OCI-LY1 (cell line): ENCODE data around the gene CFAP20DC.

ENCODE experiments used
- CTCF ChIP-seq: fragments of 200-600 bp; sonication (generic), shearing (Covaris generic); IDR thresholded peaks from 2 replicates; pipeline ENCODE4 v1.5.1; 2017; ENCODE audit warnings: mild to moderate bottlenecking, antibody characterized with exemption, low read length, moderate library complexity, mixed read lengths
- EZH2 ChIP-seq: fragments of 200-600 bp; sonication (generic), shearing (Covaris generic); IDR thresholded peaks from 2 replicates; pipeline ENCODE4 v1.8.0; 2017; ENCODE audit warnings: borderline replicate concordance, mixed run types, mild to moderate bottlenecking, antibody characterized with exemption, low read length, moderate library complexity, mixed read lengths

GRCh38 chr3:58800940-58801339 lies 248.9 kb downstream of the CFAP20DC start:
- TF ChIP-seq CTCF (no peak), EZH2 (no peak)
